Caco-2 (cell line): ENCODE data around the gene PRCD. TPM values are rescaled to one million over a fixed set of nuclear protein-coding genes. Genes with fewer than 3 reads are reported as not detected.

Experiments used
- BruUV-seq: library from RNA; stranded (reverse); fragments of 400-500 nt; replicated peaks from 2 replicates; lab custom pipeline; 2021; lab: Mats Ljungman, UMichigan
- CTCF ChIA-PET: fragments of 300-600 bp; sonication (Branson Sonifier 250); formaldehyde crosslinking; loops from one replicate; lab custom pipeline; 2022; ENCODE audit warnings: antibody characterized with exemption; lab: Charles Lee
- POLR2A ChIA-PET: fragments of 300-600 bp; sonication (Branson Sonifier 250); formaldehyde crosslinking; loops from one replicate; lab custom pipeline; 2022; ENCODE audit warnings: antibody characterized with exemption; lab: Charles Lee
- DNase-seq, 2 experiments: peaks; one replicate each; pipeline versions ENCODE4 v3.0.0 to v3.0.0-alpha.2; 2020 to 2022
- H3K27me3 ChIP-seq: replicated peaks from 2 replicates; pipeline ENCODE4 v1.6.0; 2011; ENCODE audit warnings: low read length; ENCODE audit not compliant: control insufficient read depth, insufficient read depth
- H3K36me3 ChIP-seq: 2 replicates; pipeline ENCODE4 v1.5.1; 2011; ENCODE audit warnings: low read length; ENCODE audit not compliant: control insufficient read depth, insufficient read depth
- H3K4me1 ChIP-seq: fragments of 250-450 bp; sonication (Bioruptor Pico); 2 replicates; pipeline ENCODE4 v1.5.1; 2020; ENCODE audit warnings: mild to moderate bottlenecking
- H3K4me3 ChIP-seq: 2 replicates; pipeline ENCODE4 v1.5.1; 2011; ENCODE audit warnings: low read depth, mild to moderate bottlenecking, control low read depth, low read length
- H3K9me3 ChIP-seq: fragments of 250-450 bp; sonication (Bioruptor Pico); 2 replicates; pipeline ENCODE4 v1.5.1; 2020; ENCODE audit warnings: mild to moderate bottlenecking, moderate library complexity
- H3K27ac Mint-ChIP-seq: one replicate; pipeline ENCODE4 v1.8.0; 2022; ENCODE audit warnings: mixed read lengths; ENCODE audit not compliant: unreplicated experiment
- H3K27me3 Mint-ChIP-seq: one replicate; pipeline ENCODE4 v1.8.0; 2022; ENCODE audit warnings: mixed read lengths; ENCODE audit not compliant: insufficient read depth, unreplicated experiment
- H3K36me3 Mint-ChIP-seq: one replicate; pipeline ENCODE4 v1.8.0; 2022; ENCODE audit warnings: mild to moderate bottlenecking, mixed read lengths; ENCODE audit not compliant: insufficient read depth, unreplicated experiment
- H3K4me1 Mint-ChIP-seq: one replicate; pipeline ENCODE4 v1.8.0; 2022; ENCODE audit warnings: low read depth, mixed read lengths; ENCODE audit not compliant: unreplicated experiment
- H3K4me3 Mint-ChIP-seq: one replicate; pipeline ENCODE4 v1.8.0; 2022; ENCODE audit warnings: mild to moderate bottlenecking, moderate library complexity, mixed read lengths; ENCODE audit not compliant: unreplicated experiment
- H3K9me3 Mint-ChIP-seq: one replicate; pipeline ENCODE4 v1.8.0; 2022; ENCODE audit warnings: mixed read lengths; ENCODE audit not compliant: unreplicated experiment
- CTCF ChIP-seq, 2 experiments: fragments of 200-600 bp in 1 of 2; IDR thresholded peaks; 1 replicate in 1 of 2; 2 replicates in 1 of 2; pipeline versions ENCODE4 v1.5.1 to v1.8.0; 2011 to 2022; ENCODE audit warnings: antibody characterized with exemption in 1 of 2, control low read depth in 1 of 2, inconsistent platforms in 1 of 2, low read depth in 1 of 2, low read length in 1 of 2, mild to moderate bottlenecking in 1 of 2, moderate library complexity in 1 of 2; ENCODE audit not compliant: insufficient read depth in 1 of 2, severe bottlenecking in 1 of 2, unreplicated experiment in 1 of 2
- intact Hi-C: fragments of 100-400 bp; cut with micrococcal nuclease; formaldehyde crosslinking; loops from one replicate; pipeline ENCODE4 v1.10.0; 2022; ENCODE audit not compliant: unreplicated experiment
- total RNA-seq: library from RNA; stranded (reverse); gene quantifications from 2 replicates; pipeline ENCODE4 v1.2.3, GENCODE V29; 2022

PRCD gene
- total RNA-seq, 1 experiment from 2014 or later: not detected

- Histone ChIP-seq H3K27me3 (no peaks in the 10 kb centered on the region), H3K4me3 (no peak overlapping the region), H3K36me3 (no peaks in the 10 kb centered on the region), H3K4me1 (no peaks in the 10 kb centered on the region), H3K9me3 (no peaks in the 10 kb centered on the region)
- Mint-ChIP-seq H3K4me1 (no peaks in the 10 kb centered on the region), H3K36me3 (no peaks in the 10 kb centered on the region), H3K9me3 (no peaks in the 10 kb centered on the region), H3K4me3 (no peak overlapping the region), H3K27ac (no peak overlapping the region), H3K27me3 (no peaks in the 10 kb centered on the region)
- intact Hi-C loops: no loop called here
- TF ChIP-seq CTCF (IDR thresholded peaks at IDR 0.05; ENCODE audit: insufficient read depth in 1 of 2, low read depth in 1 of 2, low read length in 1 of 2, severe bottlenecking in 1 of 2, unreplicated experiment in 1 of 2): no peak
- POLR2A ChIA-PET: interaction anchor here (0.7 kb wide), 1 partner anchor 30 kb away, joined by 7 read pairs; no protein-coding TSS in a partner anchor
- BruUV-seq: no TSS peak
- no peak for DNase-seq
- CTCF ChIA-PET: interaction anchor here (0.7 kb wide), 1 partner anchor 158 kb away, joined by 10 read pairs; no protein-coding TSS in a partner anchor
Observed at GRCh38 chr17:76515274-76515949, 24.4 kb upstream of the PRCD start.

- Mint-ChIP-seq H3K4me1 (no peaks in the 10 kb centered on the region), H3K27me3 (no peaks in the 10 kb centered on the region), H3K36me3 (no peaks in the 10 kb centered on the region), H3K9me3 (no peaks in the 10 kb centered on the region), H3K4me3 (no peak overlapping the region), H3K27ac (no peak overlapping the region)
- Histone ChIP-seq H3K36me3 (no peaks in the 10 kb centered on the region), H3K4me3 (no peak overlapping the region), H3K9me3 (no peaks in the 10 kb centered on the region), H3K4me1 (no peaks in the 10 kb centered on the region), H3K27me3 (no peaks in the 10 kb centered on the region)
- no peak for TF ChIP-seq CTCF (IDR thresholded peaks at IDR 0.05; ENCODE audit: insufficient read depth in 1 of 2, low read depth in 1 of 2, low read length in 1 of 2, severe bottlenecking in 1 of 2, unreplicated experiment in 1 of 2)
- ChIA-PET CTCF (no interaction called here), POLR2A (interaction anchor here (0.6 kb wide), 1 partner anchor 15 kb away, joined by 4 read pairs; no protein-coding TSS in a partner anchor)
- BruUV-seq: no TSS peak
- intact Hi-C loops: no loop called here
- no peak for DNase-seq
Observed at GRCh38 chr17:76517638-76518038, 22.2 kb upstream of the PRCD start.

GRCh38 chr17:76519048-76519966 lies 20.5 kb upstream of the PRCD start:
- BruUV-seq: no TSS peak
- TF ChIP-seq CTCF (IDR thresholded peaks at IDR 0.05; ENCODE audit: insufficient read depth in 1 of 2, low read depth in 1 of 2, low read length in 1 of 2, severe bottlenecking in 1 of 2, unreplicated experiment in 1 of 2): no peak
- Mint-ChIP-seq H3K27me3 (no peaks in the 10 kb centered on the region), H3K27ac (no peak overlapping the region), H3K36me3 (no peaks in the 10 kb centered on the region), H3K4me1 (no peaks in the 10 kb centered on the region), H3K4me3 (no peak overlapping the region), H3K9me3 (no peaks in the 10 kb centered on the region)
- no peaks in the 10 kb centered on the region for H3K27me3 ChIP-seq
- no peaks in the 10 kb centered on the region for H3K9me3 ChIP-seq
- no peaks in the 10 kb centered on the region for H3K4me1 ChIP-seq
- DNase-seq: no peak
- H3K36me3 ChIP-seq: no peaks in the 10 kb centered on the region
- no peak overlapping the region for H3K4me3 ChIP-seq
- POLR2A ChIA-PET: no interaction called here
- CTCF ChIA-PET: no interaction called here
- intact Hi-C loops: no loop called here
